Measurements from ENCODE around the gene SCO1. TPM values are rescaled to one million over a fixed set of nuclear protein-coding genes. Genes with fewer than 3 reads are reported as not detected.

The SCO1 gene
- total RNA-seq, 1 donor from 2014 or later, result 42.0 TPM

DNA sequence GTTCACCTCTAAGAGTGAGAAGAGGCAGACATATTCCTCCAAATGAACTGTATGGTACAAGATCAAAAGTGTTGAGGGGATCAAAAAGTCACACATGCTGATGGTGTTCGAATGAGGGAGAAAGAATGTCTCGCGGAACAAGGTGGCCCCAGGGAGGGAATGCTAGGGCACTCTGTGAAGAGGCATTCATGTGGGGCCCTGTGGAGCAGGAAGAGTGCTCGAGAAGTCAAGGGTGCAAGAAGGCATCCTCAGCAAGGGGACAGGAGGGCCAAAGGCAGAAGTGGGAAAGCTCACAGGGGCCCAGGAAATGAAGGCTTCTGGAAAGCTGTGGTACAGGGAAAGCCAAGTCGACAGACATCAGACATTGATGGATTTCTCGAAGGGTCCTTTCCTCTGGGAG, 34.1 kb downstream of the SCO1 start:
- no peaks in the 10 kb centered on the region for H3K27me3 Mint-ChIP-seq (ENCODE audit: insufficient read depth)
- H3K4me3 Mint-ChIP-seq, result no peak overlapping the region

DNA sequence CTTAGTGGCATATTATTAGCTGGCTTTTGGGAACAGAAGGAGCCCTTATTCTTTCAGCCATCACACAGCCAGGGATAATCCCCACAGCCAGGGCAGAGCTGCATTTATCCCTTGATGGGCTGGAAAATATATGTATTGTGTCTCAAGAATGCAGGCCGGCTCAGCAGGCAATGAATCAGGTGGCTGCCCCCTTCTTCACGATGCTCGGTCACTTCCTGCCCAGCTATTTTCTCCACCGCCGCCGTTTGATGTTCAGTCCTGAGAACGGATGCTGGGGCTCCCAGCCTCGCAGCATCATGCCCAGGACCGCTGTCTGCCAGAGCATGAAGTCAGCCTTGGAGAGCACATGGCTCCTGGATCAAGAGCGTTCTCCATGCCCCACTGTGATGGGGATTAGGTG, 35.9 kb downstream of the SCO1 start:
- Mint-ChIP-seq H3K27ac (no peak overlapping the region), H3K27me3 (ENCODE audit: insufficient read depth) (no peaks in the 10 kb centered on the region), H3K9me3 (no peaks in the 10 kb centered on the region), H3K4me3 (no peak overlapping the region), H3K36me3 (ENCODE audit: low read depth) (no peaks in the 10 kb centered on the region), H3K4me1 (ENCODE audit: low read depth) (no peaks in the 10 kb centered on the region)
- no peak for DNase-seq (ENCODE audit: low spot score)
- intact Hi-C loops (cut with micrococcal nuclease), result no loop called here

More for the DNA sequence above, 34.1 kb downstream of the SCO1 start:
- Mint-ChIP-seq H3K27ac (no peak overlapping the region), H3K9me3 (no peaks in the 10 kb centered on the region), H3K4me1 (ENCODE audit: low read depth) (no peaks in the 10 kb centered on the region), H3K36me3 (ENCODE audit: low read depth) (no peaks in the 10 kb centered on the region)
- intact Hi-C loops (cut with micrococcal nuclease), result no loop called here
- DNase-seq (ENCODE audit: low spot score), result no peak

DNA sequence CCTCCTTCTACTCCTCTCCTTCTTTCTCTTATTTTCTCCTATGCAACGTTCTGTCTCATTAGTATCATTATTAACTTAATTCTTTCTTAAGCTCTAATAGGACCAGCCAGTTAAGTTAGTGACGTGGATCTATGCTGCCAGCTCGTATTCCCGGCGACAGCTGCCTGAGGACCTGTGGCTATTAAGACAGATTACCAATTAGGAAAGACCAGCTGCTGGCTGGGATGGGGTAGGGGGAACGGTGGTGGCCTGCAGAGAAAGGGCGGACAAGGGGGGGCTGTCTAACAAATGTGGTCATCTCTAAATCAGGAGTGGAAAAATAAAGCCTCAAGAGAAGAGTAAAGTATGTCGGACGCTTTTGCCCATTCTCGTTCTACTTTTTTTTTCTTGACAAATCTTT, 39.5 kb downstream of the SCO1 start:
- no peaks in the 10 kb centered on the region for H3K27me3 Mint-ChIP-seq (ENCODE audit: insufficient read depth)
- DNase-seq (ENCODE audit: low spot score), result no peak
- intact Hi-C loops (cut with micrococcal nuclease), result no loop called here
- H3K4me1 Mint-ChIP-seq (ENCODE audit: low read depth), result peaks cover 3% of the 10 kb centered on the region
- no peaks in the 10 kb centered on the region for H3K9me3 Mint-ChIP-seq
- no peak overlapping the region for H3K4me3 Mint-ChIP-seq
- no peaks in the 10 kb centered on the region for H3K36me3 Mint-ChIP-seq (ENCODE audit: low read depth)
- H3K27ac Mint-ChIP-seq, result no peak overlapping the region

DNA sequence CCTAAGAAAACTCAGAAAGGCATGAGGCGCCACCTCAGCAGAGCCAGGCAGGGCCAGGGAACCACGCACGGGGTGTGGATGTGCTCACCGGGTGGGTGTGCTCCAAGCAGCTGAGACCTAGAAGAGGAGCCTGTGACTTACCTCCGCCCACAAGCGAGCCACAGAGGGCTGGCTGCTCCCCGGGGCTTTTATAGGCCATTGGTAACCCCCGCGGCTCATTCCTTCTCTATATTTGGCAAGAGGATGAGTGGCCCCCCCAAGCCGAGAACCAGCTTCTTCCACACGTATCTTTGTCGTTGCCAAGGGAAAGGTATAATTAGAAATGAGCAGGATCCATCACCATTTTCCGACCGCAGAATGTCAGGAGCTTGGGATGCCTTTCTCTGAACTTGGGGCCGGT, 40.2 kb downstream of the SCO1 start, which contains the start of gene MYH3:
TSS of gene MYH3 (minus strand) at position 162 of the 400 bp plus-strand sequence. CDS start 2,245 bp downstream, outside the sequence.
- no peaks in the 10 kb centered on the region for H3K9me3 Mint-ChIP-seq
- DNase-seq (ENCODE audit: low spot score), result no peak
- H3K27ac Mint-ChIP-seq, result no peak within 1 kb of the TSS
- no peak within 1 kb of the TSS for H3K4me3 Mint-ChIP-seq
- no peaks in the 10 kb centered on the region for H3K36me3 Mint-ChIP-seq (ENCODE audit: low read depth)
- peaks cover 5% of the 10 kb centered on the region for H3K4me1 Mint-ChIP-seq (ENCODE audit: low read depth)
- intact Hi-C loops (cut with micrococcal nuclease), result no loop called here
- no peaks in the 10 kb centered on the region for H3K27me3 Mint-ChIP-seq (ENCODE audit: insufficient read depth)

DNA sequence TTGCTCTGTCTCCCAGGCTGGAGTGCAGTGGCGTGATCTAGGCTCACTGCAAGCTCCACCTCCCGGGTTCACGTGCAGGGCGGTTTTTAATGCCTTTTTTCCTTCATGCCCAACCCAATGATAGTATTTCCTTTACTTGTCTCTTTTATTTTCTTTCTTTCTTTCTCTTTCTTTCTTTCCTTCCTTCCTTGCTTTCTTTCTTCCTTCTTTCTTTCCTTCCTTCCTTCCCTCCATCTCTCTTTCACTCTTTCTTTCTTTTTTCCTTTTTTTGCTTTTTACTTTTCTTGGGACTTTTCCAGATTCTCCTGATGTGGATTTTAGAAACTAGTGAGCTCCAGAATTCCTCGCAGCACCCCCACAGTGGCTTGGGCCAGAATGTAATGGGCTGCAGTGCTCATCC, 43.3 kb downstream of the SCO1 start:
- no peaks in the 10 kb centered on the region for H3K9me3 Mint-ChIP-seq
- no peaks in the 10 kb centered on the region for H3K36me3 Mint-ChIP-seq (ENCODE audit: low read depth)
- DNase-seq (ENCODE audit: low spot score), result no peak
- no peaks in the 10 kb centered on the region for H3K27me3 Mint-ChIP-seq (ENCODE audit: insufficient read depth)
- H3K4me3 Mint-ChIP-seq, result no peak overlapping the region
- peak overlapping the region; percentile 32 for H3K27ac Mint-ChIP-seq
- H3K4me1 Mint-ChIP-seq (ENCODE audit: low read depth), result peaks cover 5% of the 10 kb centered on the region
- intact Hi-C loops (cut with micrococcal nuclease), result no loop called here

DNA sequence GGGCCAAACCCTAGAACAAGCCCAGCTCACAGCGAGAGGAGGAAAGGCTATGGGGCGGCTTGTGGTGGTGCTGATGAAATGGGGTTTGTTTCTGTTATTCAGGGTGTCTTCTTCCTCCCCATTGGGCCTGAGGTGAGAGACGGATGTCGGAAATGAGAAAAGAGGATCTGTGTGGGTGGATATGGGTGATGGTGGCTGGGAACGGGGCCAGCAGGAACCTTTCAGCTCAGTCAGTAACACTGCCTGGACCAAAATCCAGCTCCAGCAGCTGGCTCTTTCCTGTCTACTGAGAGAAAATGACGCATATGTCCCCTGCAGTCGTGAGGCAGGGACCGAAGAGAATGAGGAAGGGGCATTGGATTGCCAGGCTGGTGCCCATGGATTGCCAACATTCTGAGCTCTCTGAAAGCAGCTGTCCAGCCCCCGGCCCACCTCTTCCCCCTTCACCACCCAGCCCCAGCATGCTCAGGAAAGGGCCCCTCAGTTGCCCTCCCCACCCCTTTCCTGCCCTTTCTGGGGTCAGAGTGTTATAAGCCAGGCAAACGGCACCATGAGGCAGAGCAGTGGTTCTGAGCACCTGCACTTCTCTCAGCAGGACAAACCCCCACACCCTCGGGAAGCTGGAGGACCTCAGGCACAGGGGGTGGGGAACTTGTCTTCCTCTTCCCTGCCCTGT, 44.2 kb downstream of the SCO1 start:
- Mint-ChIP-seq H3K27me3 (ENCODE audit: insufficient read depth) (no peaks in the 10 kb centered on the region), H3K4me3 (peak overlapping the region; percentile 12), H3K36me3 (ENCODE audit: low read depth) (no peaks in the 10 kb centered on the region), H3K4me1 (ENCODE audit: low read depth) (peaks cover 5% of the 10 kb centered on the region), H3K27ac (peak overlapping the region; percentile 56), H3K9me3 (no peaks in the 10 kb centered on the region)
- no peak for DNase-seq (ENCODE audit: low spot score)
- intact Hi-C loops (cut with micrococcal nuclease), result no loop called here

DNA sequence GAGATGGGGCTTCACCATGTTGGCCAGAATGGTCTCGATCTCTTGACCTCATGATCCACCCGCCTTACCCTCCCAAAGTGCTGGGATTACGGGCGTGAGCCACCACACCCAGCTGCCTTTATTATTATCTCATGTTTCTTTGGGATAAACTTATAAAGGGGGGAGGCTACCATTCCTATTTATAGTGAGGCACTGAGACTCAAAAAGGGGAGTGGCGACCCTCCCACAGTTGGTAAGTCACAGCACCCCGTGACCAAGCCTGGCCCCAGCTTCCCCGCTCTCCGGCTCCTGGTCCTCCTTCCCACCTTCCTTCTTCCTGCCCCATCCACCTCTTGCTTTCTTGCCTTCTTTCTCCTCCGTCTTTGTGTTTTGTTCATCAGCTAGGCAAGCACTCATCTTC, 45.4 kb downstream of the SCO1 start:
- Mint-ChIP-seq H3K27me3 (ENCODE audit: insufficient read depth) (no peaks in the 10 kb centered on the region), H3K36me3 (ENCODE audit: low read depth) (no peaks in the 10 kb centered on the region), H3K4me3 (no peak overlapping the region), H3K27ac (no peak overlapping the region), H3K9me3 (no peaks in the 10 kb centered on the region), H3K4me1 (ENCODE audit: low read depth) (peaks cover 5% of the 10 kb centered on the region)
- no peak for DNase-seq (ENCODE audit: low spot score)
- intact Hi-C loops (cut with micrococcal nuclease), result no loop called here

DNA sequence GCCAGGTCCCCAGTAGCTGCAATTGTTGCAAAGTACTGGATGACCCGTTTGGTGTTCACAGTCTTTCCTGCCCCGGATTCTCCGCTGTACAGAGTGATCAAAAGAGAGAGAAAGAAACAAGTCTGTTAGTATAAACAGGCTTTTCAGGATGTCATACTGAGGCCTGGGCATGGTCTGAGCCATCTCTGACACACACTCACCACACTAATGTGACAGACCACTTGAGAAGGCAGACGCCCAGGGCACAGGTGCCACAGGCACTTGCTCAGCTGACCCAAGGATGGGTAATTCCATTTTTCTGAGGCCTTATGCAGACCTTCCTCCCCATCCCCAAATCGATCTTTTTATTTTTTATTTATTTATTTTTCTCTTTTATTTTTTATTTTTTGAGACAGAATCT, 47.7 kb downstream of the SCO1 start:
- intact Hi-C loops (cut with micrococcal nuclease), result loop anchor here (5.0 kb wide), 1 partner anchor 83 kb away; the partner anchor contains the start of gene TMEM220
- peaks cover 5% of the 10 kb centered on the region for H3K4me1 Mint-ChIP-seq (ENCODE audit: low read depth)
- H3K27ac Mint-ChIP-seq, result no peak overlapping the region
- DNase-seq (ENCODE audit: low spot score), result no peak
- H3K9me3 Mint-ChIP-seq, result no peaks in the 10 kb centered on the region
- H3K27me3 Mint-ChIP-seq (ENCODE audit: insufficient read depth), result no peaks in the 10 kb centered on the region
- no peaks in the 10 kb centered on the region for H3K36me3 Mint-ChIP-seq (ENCODE audit: low read depth)
- H3K4me3 Mint-ChIP-seq, result no peak overlapping the region

DNA sequence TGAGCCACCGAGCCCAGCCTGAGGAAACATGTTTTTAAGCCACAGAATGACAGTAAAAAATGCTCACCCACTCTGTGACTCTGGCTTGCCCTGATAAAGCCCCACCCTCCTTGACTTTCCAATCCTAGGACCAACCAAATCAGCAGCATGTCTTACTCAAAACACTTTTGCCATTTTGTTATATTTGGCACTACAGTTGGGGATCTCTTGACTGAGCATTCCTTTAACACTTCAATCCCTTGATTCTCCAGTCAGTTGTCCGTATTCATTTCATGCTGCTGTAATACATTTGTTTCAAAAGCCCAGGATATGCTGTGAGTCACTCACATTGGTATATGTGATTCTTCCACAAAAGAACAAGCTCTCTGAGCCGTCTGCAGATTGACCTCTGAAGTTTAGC, 48.4 kb downstream of the SCO1 start:
- Mint-ChIP-seq H3K4me1 (ENCODE audit: low read depth) (peaks cover 5% of the 10 kb centered on the region), H3K27ac (no peak overlapping the region), H3K4me3 (no peak overlapping the region), H3K27me3 (ENCODE audit: insufficient read depth) (no peaks in the 10 kb centered on the region), H3K36me3 (ENCODE audit: low read depth) (peaks cover 4% of the 10 kb centered on the region), H3K9me3 (no peaks in the 10 kb centered on the region)
- DNase-seq (ENCODE audit: low spot score), result no peak
- intact Hi-C loops (cut with micrococcal nuclease), result loop anchor here (5.0 kb wide), 1 partner anchor 83 kb away; the partner anchor contains the start of gene TMEM220

DNA sequence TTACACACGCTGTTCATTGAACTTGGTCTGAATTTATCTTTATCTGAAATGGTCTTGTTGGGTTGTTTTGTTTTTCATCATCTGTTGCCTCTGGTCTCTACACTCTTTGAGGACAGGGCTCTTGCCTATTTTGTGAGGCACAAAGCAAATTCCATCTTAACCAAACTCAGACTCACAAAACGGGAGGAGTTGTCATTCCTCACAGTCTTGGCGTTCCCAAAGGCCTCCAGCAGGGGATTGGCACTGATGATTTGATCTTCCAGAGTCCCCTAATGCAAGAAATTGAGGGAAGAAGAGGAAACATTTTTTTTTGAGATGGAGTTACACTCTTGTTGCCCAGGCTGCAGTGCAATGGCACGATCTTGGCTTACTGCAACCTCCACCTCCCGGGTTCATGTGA, 49.0 kb downstream of the SCO1 start:
- Mint-ChIP-seq H3K27ac (no peak overlapping the region), H3K9me3 (no peaks in the 10 kb centered on the region), H3K4me3 (no peak overlapping the region), H3K36me3 (ENCODE audit: low read depth) (peaks cover 4% of the 10 kb centered on the region), H3K27me3 (ENCODE audit: insufficient read depth) (no peaks in the 10 kb centered on the region), H3K4me1 (ENCODE audit: low read depth) (peaks cover 5% of the 10 kb centered on the region)
- no peak for DNase-seq (ENCODE audit: low spot score)
- intact Hi-C loops (cut with micrococcal nuclease), result loop anchor here (5.0 kb wide), 1 partner anchor 84 kb away; the partner anchor contains the start of gene TMEM220

DNA sequence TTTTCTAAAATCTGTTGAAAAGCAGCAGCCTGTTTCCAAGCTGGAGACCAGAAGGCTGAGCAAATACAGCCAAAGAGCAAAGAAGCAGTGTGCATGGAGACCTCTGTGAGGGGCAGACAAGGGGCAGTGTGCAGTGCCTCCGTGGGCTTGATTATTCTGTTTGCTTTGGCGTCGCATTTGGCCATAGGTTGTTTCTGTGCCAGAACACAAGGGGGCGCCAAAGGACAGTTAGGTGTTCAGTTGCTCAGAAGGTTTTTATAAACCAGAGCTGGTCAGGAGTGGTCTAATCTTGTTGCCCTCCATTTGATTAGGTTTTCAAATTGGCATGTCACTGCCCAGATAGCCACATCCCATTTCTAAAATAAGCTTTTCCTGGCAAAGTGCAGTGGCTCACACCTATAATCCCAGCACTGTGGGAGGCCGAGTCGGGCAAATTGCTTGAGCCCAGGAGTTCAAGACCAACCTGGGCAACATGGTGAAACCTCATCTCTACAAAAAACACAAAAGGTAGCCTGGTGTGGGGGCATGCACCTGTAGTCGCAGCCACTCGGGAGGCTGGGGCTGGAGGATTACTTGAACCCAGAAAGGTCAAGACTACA, 50.8 kb downstream of the SCO1 start:
- peak; percentile 60 for DNase-seq (ENCODE audit: low spot score)
- Mint-ChIP-seq H3K9me3 (no peaks in the 10 kb centered on the region), H3K4me1 (ENCODE audit: low read depth) (no peaks in the 10 kb centered on the region), H3K4me3 (no peak overlapping the region), H3K27me3 (ENCODE audit: insufficient read depth) (no peaks in the 10 kb centered on the region), H3K36me3 (ENCODE audit: low read depth) (peaks cover 4% of the 10 kb centered on the region), H3K27ac (no peak overlapping the region)
- intact Hi-C loops (cut with micrococcal nuclease), result loop anchor here (1.0 to 5.0 kb wide), 3 partner anchors 38 to 86 kb away; partner anchors contain the start of genes ADPRM, SCO1 and TMEM220

DNA sequence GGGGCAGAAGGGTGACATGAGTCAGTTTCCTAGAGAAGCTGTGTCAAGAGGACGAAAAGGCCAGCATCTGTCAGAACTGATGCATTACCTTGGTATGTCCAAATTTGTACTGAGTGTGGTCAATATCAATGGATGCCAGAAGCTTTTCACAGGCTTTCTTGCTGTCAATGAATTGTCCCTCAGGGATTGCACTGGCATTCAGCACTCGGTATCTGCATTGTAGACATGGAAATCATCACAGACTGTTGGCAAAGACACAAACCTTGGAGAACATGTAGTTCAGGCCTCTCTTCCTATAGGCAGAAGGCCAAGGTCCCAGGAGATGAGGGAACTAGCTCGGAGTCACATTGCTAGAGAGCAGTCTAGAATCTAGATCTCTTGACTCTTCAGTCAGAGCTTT, 56.9 kb downstream of the SCO1 start:
- no peak overlapping the region for H3K27ac Mint-ChIP-seq
- intact Hi-C loops (cut with micrococcal nuclease), result no loop called here
- H3K27me3 Mint-ChIP-seq (ENCODE audit: insufficient read depth), result no peaks in the 10 kb centered on the region
- H3K4me3 Mint-ChIP-seq, result no peak overlapping the region
- no peaks in the 10 kb centered on the region for H3K9me3 Mint-ChIP-seq
- peaks cover 18% of the 10 kb centered on the region for H3K36me3 Mint-ChIP-seq (ENCODE audit: low read depth)
- H3K4me1 Mint-ChIP-seq (ENCODE audit: low read depth), result peaks cover 4% of the 10 kb centered on the region
- no peak for DNase-seq (ENCODE audit: low spot score)

DNA sequence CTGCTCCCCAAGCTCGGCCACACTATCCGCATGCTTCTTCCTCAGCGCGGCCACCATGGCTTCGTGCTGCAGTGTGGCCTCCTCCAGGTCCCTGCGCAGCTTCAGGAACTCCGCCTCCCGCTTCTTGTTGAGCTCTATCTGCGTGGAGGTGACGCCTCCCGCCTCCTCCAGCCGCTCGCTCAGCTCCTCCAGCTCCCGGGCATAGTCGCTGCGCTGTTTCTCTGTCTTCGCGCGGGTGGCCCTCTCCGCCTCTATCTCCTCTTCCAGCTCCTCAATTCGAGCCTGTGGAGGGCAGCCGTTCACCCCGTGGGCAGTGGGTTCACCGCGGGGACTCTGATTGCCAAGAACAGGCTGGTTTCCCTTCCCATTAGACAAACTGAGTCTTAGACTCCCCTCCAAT, 59.2 kb downstream of the SCO1 start:
- Mint-ChIP-seq H3K9me3 (no peaks in the 10 kb centered on the region), H3K36me3 (ENCODE audit: low read depth) (peaks cover 18% of the 10 kb centered on the region), H3K4me1 (ENCODE audit: low read depth) (peaks cover 9% of the 10 kb centered on the region), H3K27ac (no peak overlapping the region), H3K27me3 (ENCODE audit: insufficient read depth) (no peaks in the 10 kb centered on the region), H3K4me3 (no peak overlapping the region)
- intact Hi-C loops (cut with micrococcal nuclease), result no loop called here
- DNase-seq (ENCODE audit: low spot score), result no peak

All from activated T-helper 1 cell treated with anti-CD3 and anti-CD28 coated beads, Interleukin-12 subunit alpha, Interleukin-12 subunit beta, Interleukin-2, Interleukin-4 antibody, amounts not matched to agents 30 ng/mL and 10 ng/mL and 1 ng/mL, durations not matched to agents 14 hours and 24 hours and 36 hours (primary cell).